Mucosa of descending colon (tissue), 3 donors: ENCODE results near the gene FBXW5. TPM values are rescaled to one million over a fixed set of nuclear protein-coding genes. Genes with fewer than 3 reads are reported as not detected.

ENCODE experiments used
- ATAC-seq: fragments of 200-7000 bp; cut with Tn5 transposase; one replicate; pipeline ENCODE4 v1.9.1; 2020; ENCODE audit warnings: mild to moderate bottlenecking, moderate library complexity
- DNase-seq, 3 donors: peaks; one replicate each; pipeline ENCODE4 v3.0.0-alpha.2; 2020
- H3K36me3 ChIP-seq: fragments of 200-600 bp; one replicate; pipeline ENCODE4 v1.8.0; 2021; ENCODE audit warnings: low read depth, mild to moderate bottlenecking
- H3K4me1 ChIP-seq: fragments of 200-600 bp; one replicate; pipeline ENCODE4 v1.8.0; 2021; ENCODE audit warnings: low read depth, mild to moderate bottlenecking
- H3K4me3 ChIP-seq: fragments of 200-600 bp; one replicate; pipeline ENCODE4 v1.8.0; 2021; ENCODE audit warnings: mild to moderate bottlenecking
- H3K9me3 ChIP-seq: fragments of 200-600 bp; one replicate; pipeline ENCODE4 v1.8.0; 2021; ENCODE audit warnings: mild to moderate bottlenecking
- intact Hi-C, 2 donors: fragments of 100-400 bp; cut with DNase I in 1 of 2; cut with micrococcal nuclease in 1 of 2; formaldehyde crosslinking; loops; one replicate each; pipeline versions ENCODE4 v1.11.0 to v1.11.1; 2022; cut with DNase I, micrococcal nuclease
- total RNA-seq, 3 donors: library from RNA; stranded (reverse); fragmentation: NEBNext Ultra II Directional in 2 of 3; extraction: Animal tissue kit (Norgen Biotek cat#: 25700) in 2 of 3; gene quantifications; one replicate each; pipeline versions ENCODE4 v1.2.1 to v1.2.4, GENCODE V29; 2021 to 2023
- TF ChIP-seq, protein P1 (sequence below): fragments of 200-600 bp; IDR thresholded peaks from one replicate; pipeline ENCODE4 v1.8.0; 2022; ENCODE audit warnings: antibody characterized with exemption, mild to moderate bottlenecking
- donor health status: DM: no; HTN: no; CAD: no; lungs with moderate emphysema.
- donor health status: DM: no; HTN: no; CAD: no.
- donor health status: DM: no; HTN: yes; CAD: no.

The FBXW5 gene
- total RNA-seq, 3 donors from 2014 or later, result 127 to 197 (median 142) TPM

DNA sequence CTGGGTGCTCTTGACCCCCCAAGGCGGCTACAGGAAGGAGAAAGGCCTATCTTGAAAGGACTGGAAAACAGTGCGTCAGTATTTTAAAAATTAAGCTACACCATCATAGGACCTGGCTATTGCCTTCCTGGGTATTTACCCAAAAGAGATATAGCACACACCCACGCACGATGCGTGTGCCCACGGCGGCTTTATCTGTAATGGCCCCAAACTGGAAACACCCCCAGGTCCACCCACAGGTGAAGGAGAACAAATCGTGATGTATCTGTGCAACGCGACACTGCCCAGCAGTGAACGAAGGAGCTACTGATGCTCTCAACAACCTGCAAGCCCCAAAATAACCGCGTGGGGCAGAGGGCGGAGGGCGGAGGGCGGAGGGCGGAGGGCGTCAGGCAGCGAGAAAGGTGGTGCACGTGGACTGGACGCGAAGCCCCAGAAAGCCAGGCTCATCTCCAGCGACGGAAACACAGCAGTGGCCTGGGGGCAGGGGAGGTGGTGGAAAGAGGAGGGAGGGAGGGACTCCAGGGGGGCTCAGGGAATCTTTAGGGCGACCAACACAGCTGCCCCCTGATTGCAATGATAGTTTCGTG is 20.4 kb upstream of the FBXW5 start:
- intact Hi-C loops, result no loop called here
- Histone ChIP-seq H3K9me3 (no peaks in the 10 kb centered on the region), H3K4me3 (no peak overlapping the region), H3K36me3 (no peaks in the 10 kb centered on the region), H3K4me1 (peaks cover 9% of the 10 kb centered on the region)
- no peak for DNase-seq
- TF ChIP-seq, protein P1, sequence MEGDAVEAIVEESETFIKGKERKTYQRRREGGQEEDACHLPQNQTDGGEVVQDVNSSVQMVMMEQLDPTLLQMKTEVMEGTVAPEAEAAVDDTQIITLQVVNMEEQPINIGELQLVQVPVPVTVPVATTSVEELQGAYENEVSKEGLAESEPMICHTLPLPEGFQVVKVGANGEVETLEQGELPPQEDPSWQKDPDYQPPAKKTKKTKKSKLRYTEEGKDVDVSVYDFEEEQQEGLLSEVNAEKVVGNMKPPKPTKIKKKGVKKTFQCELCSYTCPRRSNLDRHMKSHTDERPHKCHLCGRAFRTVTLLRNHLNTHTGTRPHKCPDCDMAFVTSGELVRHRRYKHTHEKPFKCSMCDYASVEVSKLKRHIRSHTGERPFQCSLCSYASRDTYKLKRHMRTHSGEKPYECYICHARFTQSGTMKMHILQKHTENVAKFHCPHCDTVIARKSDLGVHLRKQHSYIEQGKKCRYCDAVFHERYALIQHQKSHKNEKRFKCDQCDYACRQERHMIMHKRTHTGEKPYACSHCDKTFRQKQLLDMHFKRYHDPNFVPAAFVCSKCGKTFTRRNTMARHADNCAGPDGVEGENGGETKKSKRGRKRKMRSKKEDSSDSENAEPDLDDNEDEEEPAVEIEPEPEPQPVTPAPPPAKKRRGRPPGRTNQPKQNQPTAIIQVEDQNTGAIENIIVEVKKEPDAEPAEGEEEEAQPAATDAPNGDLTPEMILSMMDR, result no peak
- ATAC-seq, result no peak

DNA sequence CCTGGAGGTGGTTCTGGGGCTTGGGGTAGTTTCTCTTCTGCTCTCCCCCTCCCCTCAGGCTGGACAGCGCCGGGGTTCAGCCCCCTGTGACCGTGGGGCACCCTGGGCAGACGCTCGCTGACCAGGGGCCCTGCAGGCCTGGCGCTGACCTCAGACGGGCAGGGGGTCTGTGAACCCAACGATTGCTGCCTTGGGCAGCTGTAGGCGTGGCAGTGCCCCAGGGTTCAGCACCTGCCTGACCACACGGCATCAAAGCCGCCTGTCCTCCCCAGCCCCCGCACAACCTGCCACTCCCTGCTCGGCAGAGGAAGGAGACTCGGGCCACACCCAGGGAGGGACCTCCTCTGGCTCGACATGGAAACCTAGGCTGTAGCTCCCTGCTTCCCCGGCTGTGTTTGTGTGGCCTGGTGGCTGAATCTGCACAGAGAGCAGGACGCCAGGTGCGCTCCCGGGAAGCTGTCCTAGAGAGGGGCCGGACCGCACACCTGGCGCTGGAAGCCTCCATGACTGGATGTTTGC is 19.7 kb upstream of the FBXW5 start:
- ATAC-seq (peak; percentile 92), DNase-seq (peak; percentile 81 to 88 (median 87))
- Histone ChIP-seq H3K36me3 (no peaks in the 10 kb centered on the region), H3K4me3 (no peak overlapping the region), H3K4me1 (peaks cover 9% of the 10 kb centered on the region), H3K9me3 (no peaks in the 10 kb centered on the region)
- TF ChIP-seq, protein P1, result no peak
- intact Hi-C loops, result no loop called here

- DNase-seq (no peak), ATAC-seq (peak; percentile 2)
- no peaks in the 10 kb centered on the region for H3K9me3 ChIP-seq
- intact Hi-C loops, result no loop called here
- TF ChIP-seq, protein P1, result no peak
- peaks cover 9% of the 10 kb centered on the region for H3K4me1 ChIP-seq
- H3K36me3 ChIP-seq, result no peaks in the 10 kb centered on the region
- H3K4me3 ChIP-seq, result no peak overlapping the region
Measured at GRCh38 chr9:136963751-136964150, 19.2 kb upstream of the FBXW5 start.

GRCh38 chr9:136963341-136963740 is 18.8 kb upstream of the FBXW5 start:
- intact Hi-C loops, result no loop called here
- H3K4me3 ChIP-seq, result no peak overlapping the region
- ATAC-seq, result no peak
- no peaks in the 10 kb centered on the region for H3K9me3 ChIP-seq
- peaks cover 9% of the 10 kb centered on the region for H3K4me1 ChIP-seq
- DNase-seq, result no peak
- TF ChIP-seq, protein P1, result no peak
- H3K36me3 ChIP-seq, result no peaks in the 10 kb centered on the region

DNA sequence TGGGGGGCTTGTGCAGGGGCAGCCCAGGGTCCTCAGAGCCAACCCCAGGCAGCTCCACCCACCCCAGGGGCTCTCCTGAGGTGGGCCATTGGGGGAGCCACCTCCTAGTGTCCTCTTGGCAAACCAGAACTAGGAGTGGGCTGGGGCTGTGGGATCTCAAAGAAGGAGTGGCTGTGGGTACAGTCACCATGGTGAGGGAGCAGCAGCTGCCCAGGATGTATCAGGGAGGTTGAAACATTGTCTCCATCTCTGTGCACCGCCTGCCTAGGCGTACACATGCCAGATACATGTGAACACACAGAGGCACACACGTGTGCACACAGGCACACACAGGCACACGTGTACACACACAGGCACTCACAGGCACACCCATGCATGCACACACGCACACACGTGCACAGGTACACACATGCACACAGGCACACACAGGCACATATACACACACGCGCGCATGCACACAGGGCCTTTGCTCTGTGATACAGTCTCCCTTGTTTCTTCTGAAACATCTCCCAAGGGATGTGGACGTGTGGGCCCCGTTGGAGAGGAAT is 18.2 kb upstream of the FBXW5 start:
- Histone ChIP-seq H3K9me3 (no peaks in the 10 kb centered on the region), H3K4me1 (peaks cover 9% of the 10 kb centered on the region), H3K4me3 (no peak overlapping the region), H3K36me3 (no peaks in the 10 kb centered on the region)
- intact Hi-C loops, result no loop called here
- no peak for ATAC-seq
- TF ChIP-seq, protein P1, result no peak
- no peak for DNase-seq
